ENCODE measurements around the gene LIPC.

DNA sequence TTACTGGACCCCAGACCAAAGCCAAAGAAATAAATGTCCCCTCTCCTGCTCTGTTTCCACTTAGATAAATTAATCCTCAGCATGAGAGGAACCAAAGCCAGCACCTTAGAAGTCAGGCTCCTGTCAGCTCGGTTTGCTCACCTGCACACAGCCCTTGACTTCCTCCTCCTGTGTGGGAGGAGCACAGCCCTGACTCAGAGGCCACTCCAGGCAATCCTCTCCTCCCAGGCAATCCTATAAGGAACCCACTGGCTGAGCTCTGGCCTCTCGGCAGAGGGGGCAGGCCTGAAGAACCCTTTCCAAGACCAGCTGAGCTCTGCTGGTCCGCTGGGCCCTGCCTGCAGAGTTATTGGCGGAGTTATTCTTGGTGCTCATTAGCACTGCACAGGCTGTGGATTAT is 30.8 kb downstream of the LIPC start:
- TF ChIP-seq CTCF (IDR thresholded peaks at IDR 0.05) (no peak), ZFX (IDR thresholded peaks at IDR 0.05; ENCODE audit: borderline replicate concordance) (no peak)
